NCI-H1436 treated with DMSO at 0.1 percent for 48 hours (cell line): ENCODE data around the gene PTPRN2.

Experiments used
- DNase-seq: peaks from one replicate; lab custom pipeline; 2025; lab: John Stamatoyannopoulos, UW

Gene PTPRN2

DNA sequence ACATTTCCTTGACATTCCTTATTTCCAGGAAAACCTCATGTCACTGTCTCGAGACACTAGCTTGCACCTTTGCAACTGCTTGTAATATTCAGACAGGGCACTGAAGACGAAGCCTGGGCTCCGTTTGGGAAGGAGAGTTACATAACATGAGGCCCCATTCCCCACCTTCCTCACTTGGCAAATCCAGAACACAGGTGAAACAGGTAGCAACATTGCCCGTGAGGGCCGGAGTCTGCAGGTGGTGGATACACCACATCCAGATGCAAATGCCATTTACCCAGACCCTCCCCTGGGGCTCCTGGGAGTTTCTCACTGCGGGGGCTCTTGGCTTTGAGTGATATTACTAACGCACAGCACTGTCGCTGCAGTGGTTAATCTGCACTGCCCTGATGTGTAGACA, 491.0 kb downstream of the PTPRN2 start:
- DNase-seq = no peak

DNA sequence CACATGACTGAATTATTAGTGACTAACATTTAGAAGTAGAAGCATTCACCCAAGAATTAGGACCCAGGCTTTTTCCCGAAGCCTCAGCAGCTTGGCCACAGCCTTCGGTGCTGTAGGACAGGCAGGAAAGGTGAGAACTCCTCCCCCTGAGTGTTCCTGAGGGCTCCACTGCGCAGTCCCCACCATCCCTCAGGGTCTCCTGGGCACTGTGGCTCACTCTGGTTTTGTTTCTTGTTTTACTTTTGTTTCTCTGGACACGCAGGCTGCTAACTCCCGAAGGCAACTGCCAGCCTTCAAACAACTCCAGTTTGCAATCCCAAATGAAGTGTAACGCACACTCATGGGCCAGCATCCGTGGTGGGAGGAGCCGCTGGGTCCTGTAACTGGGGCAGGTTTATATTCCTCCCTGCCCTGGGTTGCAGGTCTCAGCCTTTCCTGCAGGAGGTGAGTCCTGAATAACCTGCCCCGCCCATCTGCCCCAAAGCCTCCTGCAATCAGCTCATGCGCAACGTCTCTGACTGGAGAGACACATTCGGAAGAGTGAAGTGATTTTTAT, 492.9 kb downstream of the PTPRN2 start:
- no peak for DNase-seq

DNA sequence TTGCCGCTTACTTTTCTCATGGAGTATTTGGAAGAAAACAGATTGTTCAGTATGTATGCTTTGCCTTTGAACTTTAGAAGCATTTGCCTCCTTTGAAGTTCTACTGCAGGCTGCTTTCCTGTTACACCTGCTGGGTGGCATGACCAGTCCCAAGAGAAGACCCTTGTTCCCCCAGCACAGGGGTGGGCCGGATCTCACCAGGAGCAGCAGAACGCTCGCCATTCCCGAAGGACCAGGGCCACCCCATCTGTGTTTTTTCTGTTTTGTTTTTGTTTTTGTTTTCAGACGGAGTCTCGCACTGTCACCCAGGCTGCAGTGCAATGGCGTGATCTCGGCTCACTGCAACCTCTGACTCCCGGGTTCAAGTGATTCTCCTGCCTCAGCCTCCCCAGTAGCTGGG, 493.6 kb downstream of the PTPRN2 start:
- no peak for DNase-seq

DNA sequence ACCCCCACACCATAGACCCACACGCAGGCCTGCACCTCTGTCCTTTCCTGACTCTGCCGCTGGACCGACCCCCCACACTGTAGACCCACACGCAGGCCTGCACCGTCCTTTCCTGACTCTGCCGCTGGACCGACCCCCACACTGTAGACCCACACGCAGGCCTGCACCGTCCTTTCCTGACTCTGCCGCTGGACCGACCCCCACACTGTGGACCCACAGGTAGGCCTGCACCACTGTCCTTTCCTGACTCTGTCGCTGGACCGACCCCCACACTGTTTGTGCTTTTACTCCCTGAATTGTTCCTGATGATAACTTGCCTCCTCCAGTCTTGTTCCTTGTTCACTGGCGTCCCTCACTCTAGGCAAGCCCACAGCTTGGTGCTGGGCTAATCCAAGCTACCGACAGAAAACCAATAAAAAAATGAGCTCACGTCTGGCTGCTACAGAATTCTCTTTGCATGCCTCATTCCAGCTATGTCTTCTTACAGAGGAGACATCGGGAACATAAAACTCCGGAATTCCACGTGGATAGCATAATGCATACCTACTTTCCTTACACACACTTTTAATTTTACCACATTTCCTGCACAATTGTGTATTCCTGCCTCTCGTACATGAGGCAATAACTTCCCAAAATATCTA, 494.3 kb downstream of the PTPRN2 start:
- no peak for DNase-seq

DNA sequence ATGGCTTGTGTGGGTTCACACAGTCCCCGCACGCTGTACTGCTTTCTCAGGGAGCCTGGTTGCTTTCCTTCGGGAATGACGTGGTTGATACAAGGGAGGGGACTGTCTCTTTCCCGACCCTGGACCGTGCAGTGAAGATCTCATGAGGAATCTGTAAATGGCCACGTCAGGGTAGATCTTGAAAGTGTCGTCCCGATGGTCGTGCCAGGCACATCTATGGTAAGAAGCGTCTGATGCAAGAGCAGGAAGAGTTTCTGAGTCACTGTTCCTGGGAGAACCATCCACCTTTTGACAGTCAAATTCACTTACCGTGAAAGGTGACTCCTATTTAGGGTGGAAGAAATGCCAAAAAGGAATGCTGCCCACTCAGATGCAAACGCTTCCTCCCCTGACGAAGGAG, 500.4 kb downstream of the PTPRN2 start:
- no peak for DNase-seq

DNA sequence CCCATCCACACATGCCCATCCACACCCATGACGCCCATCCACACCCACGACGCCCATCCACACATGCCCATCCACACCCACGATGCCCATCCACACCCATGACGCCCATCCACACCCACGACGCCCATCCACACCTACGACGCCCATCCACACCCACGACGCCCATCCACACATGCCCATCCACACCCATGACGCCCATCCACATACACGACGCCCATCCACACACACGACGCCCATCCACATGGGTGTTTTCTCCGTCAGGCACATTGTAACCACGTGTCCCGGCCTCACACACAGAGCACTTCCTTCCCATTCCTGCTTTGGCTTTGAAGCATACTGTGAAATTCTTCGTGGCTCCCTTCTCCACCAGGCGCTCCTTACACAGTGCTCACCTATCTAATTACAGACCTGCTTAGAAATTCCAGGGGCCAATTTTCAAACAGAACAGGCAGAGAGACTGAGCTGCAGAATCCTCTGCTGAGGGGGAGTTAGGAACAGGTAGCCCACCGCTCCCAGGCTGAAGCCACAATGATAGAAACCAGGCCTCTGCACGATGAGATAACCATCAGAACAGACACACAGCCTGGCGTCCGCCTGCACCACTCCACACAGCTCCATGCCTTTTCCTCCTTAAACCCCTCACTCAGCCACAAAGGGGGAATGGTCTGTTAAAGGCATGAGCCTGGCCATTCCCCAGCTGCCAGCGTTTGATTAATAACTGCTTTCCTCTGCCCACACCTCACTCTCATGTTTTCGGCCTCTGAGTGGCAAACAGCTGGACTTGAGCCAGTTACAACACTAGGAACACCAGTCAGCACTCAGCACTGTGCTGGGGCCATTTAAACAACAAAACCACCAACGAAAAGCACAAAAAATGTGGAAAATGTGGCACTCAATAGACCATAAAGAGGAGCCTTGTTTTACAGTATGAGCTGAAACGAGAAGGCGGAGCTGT, 501.6 kb downstream of the PTPRN2 start:
- DNase-seq = no peak

DNA sequence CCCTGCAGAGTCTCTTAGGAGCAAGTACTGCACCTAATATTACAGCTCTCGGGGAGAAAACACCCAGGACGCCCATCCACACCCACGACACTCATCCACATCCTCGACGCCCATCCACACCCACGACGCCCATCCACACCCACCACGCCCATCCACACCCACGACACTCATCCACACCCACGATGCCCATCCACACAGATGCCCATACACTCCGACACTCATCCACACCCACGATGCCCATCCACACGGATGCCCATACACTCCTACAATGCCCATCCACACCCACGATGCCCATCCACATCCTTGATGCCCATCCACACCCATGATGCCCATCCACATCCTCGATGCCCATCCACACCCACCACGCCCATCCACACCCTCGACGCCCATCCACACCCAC, 503.1 kb downstream of the PTPRN2 start:
- no peak for DNase-seq

DNA sequence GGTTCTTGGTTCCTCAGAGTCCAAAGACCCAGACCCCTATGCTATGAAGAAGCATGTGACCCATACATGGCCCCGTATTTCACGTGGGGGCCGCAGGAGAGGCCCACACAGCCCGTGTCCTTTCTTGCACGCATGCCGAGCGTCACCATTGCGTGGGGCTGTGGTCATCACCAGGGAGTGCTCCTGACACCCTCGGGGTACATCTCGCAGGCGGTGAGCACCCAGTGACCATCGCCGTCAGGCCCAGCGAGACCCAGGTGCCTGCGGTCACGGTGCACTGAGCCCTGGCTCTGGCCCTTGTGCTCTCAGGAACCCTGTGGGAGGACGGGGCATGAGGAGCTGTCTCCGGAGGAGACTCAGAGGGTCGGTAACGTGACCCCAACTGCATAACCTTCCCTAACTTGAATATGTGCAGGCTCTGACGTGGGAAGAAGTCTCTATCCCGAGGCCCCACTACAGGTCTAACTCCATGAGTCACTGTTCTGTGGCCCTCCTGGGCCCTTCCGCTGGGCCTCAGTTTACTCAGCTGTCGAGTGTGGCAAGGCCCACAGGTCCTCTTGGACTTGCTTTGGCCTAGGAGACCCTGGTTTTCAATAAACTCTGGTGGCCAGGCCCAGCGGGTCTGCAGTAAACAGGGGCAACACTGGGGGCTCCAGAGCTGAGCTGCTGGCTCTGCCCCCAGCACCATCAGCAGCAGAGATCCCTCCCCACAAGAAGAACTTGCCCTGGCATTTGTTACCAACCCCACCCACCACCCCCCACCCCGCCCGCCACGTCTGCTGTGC, 503.9 kb downstream of the PTPRN2 start:
- DNase-seq = no peak

DNA sequence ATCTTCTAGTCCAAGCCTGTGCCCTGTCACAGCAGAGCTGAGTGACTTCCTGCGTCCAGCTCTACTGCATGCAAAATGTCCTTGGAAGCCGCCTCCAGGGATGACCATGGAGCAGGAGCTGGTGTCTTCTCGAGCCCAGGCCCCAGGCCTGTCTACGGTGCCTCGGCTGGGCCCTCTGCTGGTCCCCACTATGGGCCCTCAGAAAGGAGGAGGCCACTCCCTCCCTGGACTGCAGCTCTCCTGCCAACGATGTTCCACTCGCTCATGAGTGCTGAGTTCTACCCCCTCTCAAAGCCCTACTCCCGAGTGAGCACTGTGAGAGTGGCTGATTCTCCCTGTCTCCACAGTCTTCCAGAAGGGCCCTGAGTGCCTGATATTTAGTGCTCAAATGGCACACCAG, 504.9 kb downstream of the PTPRN2 start:
- no peak for DNase-seq

DNA sequence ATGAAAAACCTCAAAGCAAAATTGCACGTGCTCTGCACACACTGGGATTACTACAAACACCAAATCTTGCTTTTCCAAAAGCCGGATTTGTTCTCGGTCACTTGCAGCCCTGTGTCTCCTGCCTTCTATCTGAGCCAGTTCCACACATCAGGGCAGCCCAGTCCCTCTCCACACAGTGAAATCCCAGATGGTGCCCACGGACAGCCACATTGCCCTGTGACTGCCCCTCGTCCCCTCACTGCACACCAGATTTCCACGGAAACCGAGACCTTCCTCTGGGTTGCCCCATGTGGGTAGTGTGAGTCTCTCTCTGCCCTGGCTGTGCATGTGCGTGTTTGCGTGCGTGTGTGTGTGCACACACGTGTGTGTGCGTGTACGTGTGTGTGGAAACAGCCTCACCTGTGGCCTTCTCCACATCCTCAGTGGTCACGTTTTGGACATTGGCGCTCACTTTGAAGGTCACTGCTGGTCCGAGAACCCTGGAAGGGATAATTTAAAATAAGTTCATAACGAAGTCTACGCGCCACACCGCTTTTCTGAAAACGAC, 506.7 kb downstream of the PTPRN2 start:
- DNase-seq = no peak

DNA sequence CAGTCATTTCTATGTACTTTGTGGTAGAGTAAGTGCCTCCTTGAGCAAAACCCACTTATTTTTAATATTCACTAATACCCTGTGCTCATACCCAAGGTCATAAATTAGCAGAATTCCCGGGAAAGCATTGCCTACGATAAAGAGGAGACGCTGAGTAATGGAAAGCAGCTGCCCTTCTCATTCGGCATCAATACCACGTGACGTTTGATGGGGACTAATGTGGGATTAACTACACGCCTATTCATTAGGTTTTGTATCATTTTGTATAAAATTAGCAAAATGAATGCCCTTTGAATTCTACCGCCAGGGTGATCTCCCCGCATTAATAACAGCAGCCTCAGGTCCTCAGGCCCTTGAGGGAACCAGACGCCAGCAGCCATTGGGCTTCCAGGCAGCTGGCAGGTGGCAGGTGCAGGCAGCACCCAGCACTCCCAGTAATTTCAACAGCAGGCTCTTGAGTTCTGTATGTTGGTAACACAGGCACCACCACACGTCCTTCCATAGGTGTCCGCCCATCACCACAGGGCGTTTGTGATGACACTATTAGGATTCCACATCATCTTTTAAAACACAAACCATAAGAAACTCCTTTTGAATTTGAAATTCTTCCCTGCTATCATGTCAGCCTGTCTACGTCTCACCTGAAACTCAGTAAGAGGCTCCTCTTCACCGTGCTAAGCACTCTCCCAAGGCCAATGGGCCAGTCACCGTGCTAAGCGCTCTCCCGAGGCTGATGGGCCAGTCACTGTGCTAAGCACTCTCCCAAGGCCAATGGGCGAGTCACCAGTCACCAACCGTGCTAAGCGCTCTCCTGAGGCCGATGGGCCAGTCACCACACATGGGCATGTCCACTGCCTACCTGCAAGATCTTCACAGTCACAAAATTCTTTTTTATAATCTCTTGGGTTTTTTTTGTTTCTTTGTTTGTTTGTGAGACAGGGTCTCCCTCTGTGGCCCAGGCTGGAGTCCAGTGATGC, 509.4 kb downstream of the PTPRN2 start:
- peak; percentile 64 for DNase-seq

DNA sequence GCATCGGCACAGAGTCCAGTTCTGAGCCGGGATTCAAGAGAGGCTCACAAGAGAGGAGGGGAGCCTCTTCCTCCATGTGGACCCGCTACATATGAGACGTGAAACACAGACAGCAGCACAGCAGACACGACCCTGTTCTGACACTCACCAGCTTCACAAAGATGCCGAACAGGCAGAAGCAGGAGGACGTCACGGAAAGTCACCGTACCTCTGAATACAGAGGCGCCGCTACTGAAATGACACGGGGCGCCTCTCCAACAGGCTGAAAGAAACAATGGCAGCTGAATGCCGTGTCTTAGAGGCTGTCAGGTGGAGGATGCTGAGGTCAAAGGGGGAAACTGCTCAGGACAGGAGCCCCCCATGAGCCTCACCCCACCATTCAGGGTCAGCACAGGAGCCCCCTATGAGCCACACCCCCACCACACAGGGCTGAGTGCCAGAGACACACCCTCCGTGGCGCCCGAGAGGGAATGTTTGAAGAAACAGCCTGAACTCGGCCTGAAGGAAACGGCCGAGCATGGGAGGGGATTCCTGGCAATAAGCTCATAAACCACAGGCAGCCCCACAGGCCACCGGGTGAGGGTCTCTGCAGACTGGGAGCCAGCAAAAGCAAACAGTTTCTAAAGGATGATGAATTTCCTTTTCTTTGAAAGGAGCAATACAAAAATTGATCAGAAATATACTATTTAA, 510.3 kb downstream of the PTPRN2 start:
- no peak for DNase-seq

DNA sequence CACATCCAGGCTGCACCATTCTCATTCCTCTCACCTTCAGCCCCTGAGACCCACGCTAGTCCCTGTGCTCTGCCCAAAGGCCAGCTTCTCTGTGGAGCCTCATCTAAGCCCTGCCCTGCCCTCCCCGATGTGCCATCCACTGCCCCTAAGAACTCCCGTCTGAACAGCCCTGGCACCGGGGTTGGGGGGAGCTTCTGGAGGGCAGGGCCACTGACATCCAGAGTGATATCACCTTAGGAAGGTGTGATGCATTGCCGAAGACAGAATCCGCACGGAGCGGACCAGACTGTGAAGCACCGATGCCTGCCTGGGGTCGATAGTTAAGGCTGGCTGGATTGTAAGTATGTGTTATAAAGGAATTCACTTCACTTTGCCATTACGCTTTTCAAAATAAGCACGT, 511.0 kb downstream of the PTPRN2 start:
- DNase-seq = no peak

DNA sequence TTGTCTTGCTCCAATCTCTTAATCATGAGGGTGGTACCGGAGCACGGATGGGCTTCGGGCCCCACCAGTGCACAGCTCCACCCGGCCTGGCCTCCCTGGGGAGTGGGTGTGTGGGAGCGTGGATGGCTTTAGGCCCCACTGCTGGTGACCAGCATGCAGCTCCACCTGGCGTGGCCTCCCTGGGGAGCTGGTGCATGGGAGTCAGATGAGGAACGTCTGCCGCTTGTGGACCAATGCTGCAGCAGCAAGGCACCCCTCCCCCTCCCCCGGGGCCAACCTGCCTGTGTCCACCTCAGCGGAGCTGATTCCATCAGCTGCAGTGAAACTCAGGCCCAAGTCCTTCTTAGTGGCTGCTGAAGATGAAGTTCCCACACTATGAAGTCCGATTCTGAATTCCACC, 511.4 kb downstream of the PTPRN2 start:
- DNase-seq = no peak

DNA sequence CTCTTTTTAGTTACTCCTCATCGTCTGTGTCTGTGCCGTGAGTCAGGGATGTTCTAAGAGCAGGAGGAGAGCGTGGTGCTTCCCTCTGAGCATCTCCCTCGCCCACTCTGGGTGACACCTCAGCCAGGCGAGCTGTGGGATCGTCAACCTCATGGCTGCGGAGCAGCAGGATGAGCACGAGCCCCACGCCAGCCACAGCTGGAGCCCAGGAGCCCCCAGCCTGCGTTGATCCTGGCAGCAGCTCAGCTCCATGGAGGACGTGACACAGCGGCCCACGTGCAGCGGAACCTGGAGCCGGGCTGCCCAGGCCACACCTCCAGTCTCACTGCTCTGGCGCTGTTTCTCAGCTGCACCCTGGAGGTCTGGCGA, 512.0 kb downstream of the PTPRN2 start:
- no peak for DNase-seq

DNA sequence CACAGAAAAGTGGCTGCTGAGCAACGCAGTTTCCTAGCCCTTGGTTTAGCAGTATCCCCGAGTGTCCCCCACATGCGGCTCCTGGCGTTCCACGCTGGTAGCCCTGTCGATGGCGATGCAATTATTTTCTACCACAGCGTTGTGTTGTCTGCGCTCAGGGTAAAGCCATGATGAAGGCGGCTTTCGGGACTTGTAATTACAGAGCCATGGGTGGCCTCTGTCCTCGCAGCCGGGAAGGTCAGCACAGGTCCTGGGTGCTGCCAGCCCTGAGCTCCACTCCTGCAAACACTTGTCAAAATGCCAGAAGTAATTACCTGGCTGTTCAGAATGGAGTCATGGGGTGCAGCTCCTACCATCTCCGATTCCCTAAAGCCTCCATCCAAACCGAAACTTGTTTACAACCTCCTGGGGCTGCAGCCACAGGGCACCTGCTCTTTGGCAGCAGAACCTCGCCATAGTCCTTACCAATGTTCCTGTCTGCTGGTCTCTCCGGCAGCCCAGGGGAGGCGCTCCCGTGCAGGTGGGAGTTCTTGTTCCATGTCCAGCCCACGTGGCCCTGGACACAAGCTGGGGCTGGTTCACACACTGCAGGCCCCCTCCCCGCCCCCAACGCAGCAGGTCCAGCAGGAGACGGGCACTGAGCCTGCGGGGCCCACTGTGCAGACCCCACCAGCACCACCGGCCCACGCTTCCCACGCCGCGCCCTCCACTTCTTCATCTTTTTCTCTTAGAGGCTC, 512.6 kb downstream of the PTPRN2 start:
- DNase-seq = no peak

DNA sequence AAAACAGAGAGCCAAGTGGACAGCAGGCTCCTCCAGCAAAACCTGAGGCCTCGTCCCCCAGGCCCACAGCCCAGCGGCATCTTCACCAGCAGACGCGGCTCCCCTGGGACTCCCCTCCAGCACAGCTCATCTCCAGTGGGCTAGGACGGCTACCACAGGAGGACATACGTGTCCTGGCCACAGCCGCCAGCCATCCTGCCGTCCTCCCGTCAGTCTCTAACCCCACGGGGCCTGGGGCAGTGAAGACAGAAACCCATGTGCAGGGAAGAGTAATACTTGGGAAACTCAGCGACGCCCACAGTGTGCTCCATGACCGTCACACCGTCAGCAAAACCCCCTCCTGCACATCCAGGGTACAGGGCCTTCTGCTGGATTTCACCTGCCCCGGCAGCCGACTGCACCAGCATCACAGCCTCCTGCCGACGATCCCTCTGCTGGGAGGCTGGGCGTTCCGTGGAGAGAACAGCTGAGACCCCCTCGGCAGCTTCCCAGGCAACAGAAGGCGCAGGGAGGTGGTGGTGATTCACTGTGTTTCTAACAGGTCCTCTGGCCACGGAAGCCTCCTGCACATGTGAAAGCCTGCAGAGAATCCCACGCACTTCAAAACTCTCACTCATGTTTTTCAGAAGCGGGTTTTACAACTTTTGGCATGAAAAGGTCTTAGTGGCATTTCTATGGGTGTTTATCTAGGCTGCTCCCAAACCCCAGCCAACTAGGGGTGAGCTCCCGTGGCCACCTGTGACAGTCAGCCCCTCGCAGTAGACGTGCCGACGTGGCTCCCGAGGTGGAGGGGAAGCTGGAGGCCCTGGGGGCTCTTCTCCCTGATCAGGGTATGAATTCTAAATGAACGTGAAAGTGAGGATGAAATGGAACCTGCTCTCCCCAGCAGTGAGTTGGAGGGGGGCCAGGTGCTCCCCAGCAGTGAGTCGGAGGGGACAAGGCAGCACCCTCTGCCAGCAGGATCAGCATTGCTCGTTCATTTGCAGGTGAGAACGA, 513.5 kb downstream of the PTPRN2 start:
- no peak for DNase-seq

DNA sequence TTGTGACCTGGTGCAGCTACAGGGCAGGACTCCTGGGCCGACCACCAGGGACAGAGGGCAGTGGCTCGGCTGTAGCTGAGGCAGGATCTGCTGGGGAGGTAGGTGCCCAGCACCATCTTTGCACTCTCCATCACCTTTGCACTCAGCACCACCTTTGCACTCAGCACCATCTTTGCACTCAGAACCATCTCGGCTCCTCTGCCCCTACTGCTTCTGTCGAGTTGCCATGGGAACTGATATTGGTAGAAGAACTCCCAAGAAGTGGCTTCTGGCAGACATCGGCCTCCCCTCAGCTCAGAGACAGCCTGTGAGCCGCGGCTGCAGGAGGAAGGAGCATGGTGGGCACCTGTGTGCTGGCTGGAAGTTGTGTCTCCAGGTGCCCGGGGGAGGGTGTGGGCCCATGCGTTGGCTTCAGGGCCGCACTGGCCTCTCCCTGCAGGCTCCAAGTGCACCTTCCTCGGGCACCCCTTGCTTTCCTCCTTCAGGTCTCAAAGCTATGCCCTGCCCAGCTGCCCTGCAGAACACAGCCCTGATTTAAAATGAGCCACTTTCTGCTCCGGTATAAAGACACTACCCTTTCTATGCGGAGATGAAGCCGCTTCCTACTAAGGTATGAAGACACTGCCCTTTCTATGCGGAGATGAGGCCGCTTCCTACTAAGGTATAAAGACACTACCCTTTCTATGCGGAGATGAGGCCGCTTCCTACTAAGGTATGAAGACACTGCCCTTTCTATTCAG, 514.5 kb downstream of the PTPRN2 start:
- DNase-seq = no peak
